ENCODE results near the gene RPL28. TPM values are rescaled to one million over a fixed set of nuclear protein-coding genes. Genes with fewer than 3 reads are reported as not detected.

Gene RPL28
- total RNA-seq, 2 donors from 2014 or later: 1,672 to 1,902 TPM

GRCh38 chr19:55341595-55342531 is 43.9 kb upstream of the RPL28 start:
- TF ChIP-seq CTCF (conservative IDR thresholded peaks at IDR 0.05): no peak
- H3K27ac ChIP-seq (ENCODE audit: low read depth, low read length): no peak overlapping the region
- H3K4me3 ChIP-seq (ENCODE audit: low read length): peak overlapping the region; percentile 94
- H3K27me3 ChIP-seq (ENCODE audit: control insufficient read depth, insufficient read depth, low read length, poor library complexity, severe bottlenecking): no peaks in the 10 kb centered on the region
- peaks cover 41% of the 10 kb centered on the region for H3K36me3 Mint-ChIP-seq (ENCODE audit: low read depth)
- H3K4me1 ChIP-seq (ENCODE audit: control insufficient read depth, insufficient read depth, low read length): no peaks in the 10 kb centered on the region
- H3K27me3 Mint-ChIP-seq (ENCODE audit: insufficient read depth): peaks cover 4% of the 10 kb centered on the region
- DNase-seq: no peak
- H3K9me3 ChIP-seq (ENCODE audit: control insufficient read depth, low read length): no peaks in the 10 kb centered on the region
- H3K4me1 Mint-ChIP-seq: peaks cover 12% of the 10 kb centered on the region
- H3K27ac Mint-ChIP-seq: peak overlapping the region; percentile 83
- H3K9me3 Mint-ChIP-seq: no peaks in the 10 kb centered on the region
- H3K4me3 Mint-ChIP-seq: peak overlapping the region; percentile 89
- peaks cover 35% of the 10 kb centered on the region for H3K36me3 ChIP-seq (ENCODE audit: control insufficient read depth, insufficient read depth, low read length)
- H3K9ac ChIP-seq (ENCODE audit: extremely low read depth, low read length, poor library complexity, severe bottlenecking): no peak overlapping the region
- 91% methylated on average over 17 to 50 of the region's 50 CpGs for WGBS, 2 experiments (ENCODE audit: insufficient coverage in 1 of 2, insufficient read length in 1 of 2)

- Mint-ChIP-seq H3K4me3 (no peak overlapping the region), H3K27ac (no peak overlapping the region), H3K9me3 (no peaks in the 10 kb centered on the region), H3K27me3 (ENCODE audit: insufficient read depth) (no peaks in the 10 kb centered on the region), H3K4me1 (peaks cover 16% of the 10 kb centered on the region), H3K36me3 (ENCODE audit: low read depth) (peaks cover 44% of the 10 kb centered on the region)
- H3K4me1 ChIP-seq (ENCODE audit: control insufficient read depth, insufficient read depth, low read length): peaks cover 9% of the 10 kb centered on the region
- H3K4me3 ChIP-seq (ENCODE audit: low read length): no peak overlapping the region
- DNase-seq: peak; percentile 54
- no peak overlapping the region for H3K27ac ChIP-seq (ENCODE audit: low read depth, low read length)
- 92 to 95% methylated on average over 4 to 9 of the region's 9 CpGs for WGBS, 2 experiments (ENCODE audit: insufficient coverage in 1 of 2, insufficient read length in 1 of 2)
- no peak for TF ChIP-seq CTCF (conservative IDR thresholded peaks at IDR 0.05)
- no peak overlapping the region for H3K9ac ChIP-seq (ENCODE audit: extremely low read depth, low read length, poor library complexity, severe bottlenecking)
- no peaks in the 10 kb centered on the region for H3K9me3 ChIP-seq (ENCODE audit: control insufficient read depth, low read length)
- no peaks in the 10 kb centered on the region for H3K27me3 ChIP-seq (ENCODE audit: control insufficient read depth, insufficient read depth, low read length, poor library complexity, severe bottlenecking)
- H3K36me3 ChIP-seq (ENCODE audit: control insufficient read depth, insufficient read depth, low read length): peaks cover 45% of the 10 kb centered on the region
These were observed 41.3 kb upstream of the RPL28 start for GRCh38 chr19:55344444-55344843.

GRCh38 chr19:55345101-55345817 is 40.5 kb upstream of the RPL28 start:
- H3K4me3 ChIP-seq (ENCODE audit: low read length): no peak overlapping the region
- H3K27ac Mint-ChIP-seq: peak overlapping the region; percentile 58
- H3K9me3 ChIP-seq (ENCODE audit: control insufficient read depth, low read length): no peaks in the 10 kb centered on the region
- peak; percentile 41 for DNase-seq
- H3K4me1 ChIP-seq (ENCODE audit: control insufficient read depth, insufficient read depth, low read length): peaks cover 9% of the 10 kb centered on the region
- peaks cover 16% of the 10 kb centered on the region for H3K4me1 Mint-ChIP-seq
- H3K27ac ChIP-seq (ENCODE audit: low read depth, low read length): peak overlapping the region; percentile 16
- 94 to 99% methylated on average over 14 to 22 of the region's 22 CpGs for WGBS, 2 experiments (ENCODE audit: insufficient coverage in 1 of 2, insufficient read length in 1 of 2)
- H3K9ac ChIP-seq (ENCODE audit: extremely low read depth, low read length, poor library complexity, severe bottlenecking): no peak overlapping the region
- peaks cover under 1% of the 10 kb centered on the region for H3K27me3 Mint-ChIP-seq (ENCODE audit: insufficient read depth)
- TF ChIP-seq CTCF (conservative IDR thresholded peaks at IDR 0.05): no peak
- H3K36me3 ChIP-seq (ENCODE audit: control insufficient read depth, insufficient read depth, low read length): peaks cover 47% of the 10 kb centered on the region
- no peaks in the 10 kb centered on the region for H3K9me3 Mint-ChIP-seq
- H3K4me3 Mint-ChIP-seq: no peak overlapping the region
- H3K27me3 ChIP-seq (ENCODE audit: control insufficient read depth, insufficient read depth, low read length, poor library complexity, severe bottlenecking): no peaks in the 10 kb centered on the region
- peaks cover 46% of the 10 kb centered on the region for H3K36me3 Mint-ChIP-seq (ENCODE audit: low read depth)
